ENCODE data around the gene B3GNT4.
"Not testable (repeated sequence)": the region's sequence is repeated elsewhere in the genome, so short reads cannot be mapped to it uniquely, and the experiment has no call there.

Gene B3GNT4

DNA sequence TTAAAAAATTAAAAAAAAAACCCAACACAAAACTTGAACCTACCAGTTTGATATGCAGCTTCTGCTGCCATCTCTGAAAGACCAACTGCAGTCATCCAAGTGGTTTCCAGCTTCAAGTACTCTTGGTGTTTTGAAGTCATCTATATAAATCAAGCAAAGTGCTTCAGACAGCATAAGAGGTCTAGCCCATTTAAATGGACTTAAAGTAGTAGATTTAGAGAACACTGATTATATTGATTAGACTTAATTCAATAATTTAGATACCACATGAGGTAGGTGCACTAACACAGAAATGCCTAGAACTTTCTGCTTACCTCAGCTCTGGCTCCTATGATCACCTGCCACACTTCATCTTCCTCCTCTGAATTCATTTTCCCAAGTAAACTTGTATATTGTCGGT is 12.9 kb downstream of the B3GNT4 start:
- no peak for DNase-seq (ENCODE audit: low read depth)

DNA sequence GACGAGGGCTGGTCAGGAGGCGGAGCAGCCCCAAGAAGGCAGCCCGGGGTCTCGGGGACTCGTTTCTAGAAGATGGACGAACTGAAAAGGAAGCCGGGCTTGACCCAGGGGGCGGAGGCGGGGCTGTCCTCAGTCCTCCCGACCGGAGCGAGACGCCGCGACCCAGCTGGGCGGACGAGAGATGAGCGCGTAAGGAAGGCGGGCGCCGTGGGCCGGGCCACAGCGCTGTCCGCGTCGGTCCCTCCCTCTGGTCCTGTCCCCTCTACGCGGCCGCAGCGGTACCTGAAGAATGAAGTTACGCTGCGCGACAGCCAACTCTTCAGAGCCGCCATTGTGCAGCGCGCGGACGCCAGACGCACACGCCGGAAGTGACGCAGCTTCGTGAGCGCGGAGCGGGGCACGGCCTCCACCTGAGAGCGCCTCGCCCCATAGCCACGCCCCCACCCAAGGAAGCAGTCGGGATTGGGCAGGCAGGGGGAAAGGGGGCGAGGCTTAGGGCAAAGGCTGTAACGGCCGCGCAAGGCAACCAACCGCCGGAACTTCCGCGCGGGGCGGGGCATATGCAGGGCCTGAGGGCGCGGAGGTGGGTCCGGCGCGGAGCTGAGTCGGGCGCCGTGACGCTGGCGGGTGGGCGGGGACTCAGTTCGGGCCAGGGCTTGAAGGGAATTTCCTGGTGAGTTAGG is 22.3 kb downstream of the B3GNT4 start, which contains the start of gene DIABLO:
DIABLO (minus strand) TSS at position 370 of the 683 bp plus-strand sequence; CDS start at position 332, 38 bp downstream.
- peak; percentile 100 for DNase-seq (ENCODE audit: low read depth)

DNA sequence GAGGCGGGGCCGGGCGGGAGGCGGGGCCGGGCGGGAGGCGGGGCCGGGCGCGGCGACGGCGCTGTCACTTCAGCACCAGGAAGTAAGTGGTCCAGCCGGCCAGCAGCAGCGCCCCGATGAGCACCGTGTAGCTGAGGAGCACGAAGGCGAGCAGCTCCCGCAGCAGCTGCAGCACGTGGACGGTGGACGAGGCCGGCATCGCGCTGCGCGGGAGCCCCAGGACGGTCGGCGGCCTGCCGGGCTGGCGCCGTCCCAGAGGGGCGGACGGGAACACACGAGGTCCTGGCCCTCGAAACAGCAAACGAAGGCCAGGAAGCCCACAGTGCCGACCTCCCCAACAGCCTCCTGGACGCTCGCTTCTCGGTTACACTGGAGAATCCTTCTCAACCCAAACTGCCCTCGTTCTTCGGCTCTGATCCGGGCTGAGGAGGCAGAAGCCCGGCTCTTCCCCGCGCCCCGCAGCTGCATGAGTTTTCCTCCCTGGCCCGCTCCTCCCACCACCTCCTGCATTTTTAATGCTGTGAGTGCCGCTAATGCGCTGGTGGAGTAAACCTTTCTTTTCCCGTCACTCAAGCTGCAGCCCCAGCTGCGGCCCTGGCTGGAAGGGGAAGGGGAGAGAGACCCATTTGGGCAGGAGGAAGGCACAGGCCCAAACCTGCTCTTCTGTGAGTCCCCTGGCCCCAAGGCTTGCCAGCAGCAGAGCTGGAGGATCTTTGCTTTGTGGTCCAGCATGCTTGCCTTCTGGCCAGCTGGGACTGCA is 23.0 kb downstream of the B3GNT4 start:
- DNase-seq (ENCODE audit: low read depth), result no peak

DNA sequence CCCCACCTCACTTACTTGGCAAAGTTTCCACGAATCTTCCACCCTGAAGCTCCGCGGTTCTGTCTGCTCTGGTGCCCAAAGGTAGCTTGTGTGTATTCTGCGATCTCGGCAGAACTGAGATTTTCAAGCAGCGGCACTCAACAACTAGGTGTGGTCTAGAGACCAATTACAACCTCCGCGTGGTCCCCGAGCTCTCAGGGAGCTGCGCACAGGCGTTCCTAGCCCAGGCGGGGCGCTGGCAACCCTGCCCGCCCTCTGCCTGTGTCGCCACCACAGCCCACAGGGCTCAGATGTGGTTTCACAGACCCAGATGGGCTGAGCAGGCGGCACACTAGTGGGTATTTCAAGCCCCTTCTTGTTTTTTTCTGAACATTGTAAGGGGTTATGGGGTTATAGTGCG is 23.8 kb downstream of the B3GNT4 start:
- peak; percentile 31 for DNase-seq (ENCODE audit: low read depth)

DNA sequence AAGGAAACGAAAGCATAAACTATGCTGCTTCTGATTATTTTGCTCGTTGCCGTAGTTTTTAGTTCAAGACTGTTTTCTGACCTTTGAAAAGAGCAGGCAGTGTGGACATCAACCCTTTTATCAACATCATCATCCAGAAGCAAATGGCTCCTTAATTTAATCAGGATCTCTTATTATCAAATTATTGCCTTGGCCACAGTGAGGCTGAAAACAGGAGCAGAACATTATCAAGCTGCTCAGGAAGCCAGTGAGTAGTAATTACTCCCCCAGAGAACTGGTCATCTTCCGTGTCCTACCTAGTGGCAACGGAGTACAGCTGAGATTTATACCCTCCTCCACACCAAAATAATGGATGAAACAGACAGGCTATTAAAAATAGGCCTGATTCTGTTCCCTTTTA is 24.6 kb downstream of the B3GNT4 start:
- no peak for DNase-seq (ENCODE audit: low read depth)

DNA sequence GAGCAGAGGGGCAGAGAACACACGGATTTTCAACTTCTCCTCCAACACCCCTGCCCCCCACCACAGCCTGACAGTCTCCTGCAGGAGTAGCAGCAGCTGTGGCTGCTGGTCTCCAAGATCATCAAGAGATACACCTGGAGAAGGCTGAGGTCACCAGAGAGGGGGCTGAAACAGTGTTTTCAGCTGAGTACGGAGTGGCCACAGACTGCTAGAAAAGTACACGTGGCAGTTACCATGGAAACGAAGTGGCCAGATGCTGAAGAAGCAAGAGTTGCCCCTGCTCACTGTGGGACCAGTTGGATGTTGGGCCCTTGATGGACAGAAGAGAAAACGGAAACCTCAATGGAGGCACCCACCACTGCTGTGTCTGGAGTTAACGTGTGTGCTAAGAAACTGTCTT is 27.3 kb downstream of the B3GNT4 start:
- DNase-seq (ENCODE audit: low read depth), result no peak

DNA sequence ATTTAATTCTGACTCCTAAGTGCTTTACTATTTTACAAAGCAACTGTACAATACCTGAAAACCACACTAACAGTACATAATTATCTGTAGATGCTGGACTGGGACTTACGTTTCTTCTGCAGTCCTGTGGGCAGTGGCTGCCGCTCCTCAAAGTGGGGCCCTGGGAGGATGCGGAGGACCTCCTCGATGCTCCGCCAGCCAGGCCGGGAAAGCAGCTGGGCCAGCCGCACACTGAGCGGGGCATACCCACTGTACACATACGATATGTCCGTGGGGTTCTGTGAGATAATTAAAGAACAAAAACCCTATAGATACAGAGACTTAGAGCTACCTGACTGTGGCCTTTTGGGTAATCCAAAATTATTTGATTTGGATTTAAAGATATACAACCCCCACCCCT is 29.2 kb downstream of the B3GNT4 start:
- no peak for DNase-seq (ENCODE audit: low read depth)

DNA sequence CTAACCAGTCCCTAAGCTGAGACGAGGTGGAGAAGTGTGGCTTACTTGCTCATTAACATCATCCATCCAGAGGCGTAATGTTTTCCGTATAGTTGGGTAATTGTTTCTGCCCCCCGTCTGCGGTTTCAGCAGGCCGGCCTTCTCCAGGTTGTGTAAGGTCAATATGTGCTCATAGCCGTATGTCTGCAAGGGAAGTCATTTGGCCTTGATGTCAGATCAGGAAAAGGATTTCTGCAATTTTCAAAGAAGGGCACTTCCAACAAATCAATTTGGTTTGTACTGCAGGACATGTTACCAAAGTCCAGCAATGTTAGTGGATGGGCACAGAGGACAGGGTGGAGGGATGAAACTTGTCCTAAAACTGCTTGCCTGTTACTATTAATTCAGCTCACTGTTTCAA is 32.2 kb downstream of the B3GNT4 start:
- no peak for DNase-seq (ENCODE audit: low read depth)

DNA sequence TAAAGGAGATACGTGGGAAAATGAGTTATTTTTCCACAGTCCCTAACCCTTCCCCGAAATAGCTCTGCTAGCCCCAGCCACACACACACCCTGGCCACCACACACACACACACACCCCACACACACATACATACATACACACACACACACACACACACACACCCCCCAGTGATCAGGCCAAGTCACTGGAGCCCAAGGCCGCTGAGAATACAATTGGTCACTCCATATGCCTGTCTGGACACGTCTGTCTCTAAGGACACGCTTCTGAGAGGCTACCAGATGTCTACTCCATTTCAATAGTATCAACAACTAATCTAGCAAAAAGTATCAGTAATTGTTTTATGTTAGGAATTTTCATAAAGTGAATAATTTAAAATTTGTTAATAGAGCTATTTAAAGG is 35.4 kb downstream of the B3GNT4 start:
- DNase-seq (ENCODE audit: low read depth), result no peak

DNA sequence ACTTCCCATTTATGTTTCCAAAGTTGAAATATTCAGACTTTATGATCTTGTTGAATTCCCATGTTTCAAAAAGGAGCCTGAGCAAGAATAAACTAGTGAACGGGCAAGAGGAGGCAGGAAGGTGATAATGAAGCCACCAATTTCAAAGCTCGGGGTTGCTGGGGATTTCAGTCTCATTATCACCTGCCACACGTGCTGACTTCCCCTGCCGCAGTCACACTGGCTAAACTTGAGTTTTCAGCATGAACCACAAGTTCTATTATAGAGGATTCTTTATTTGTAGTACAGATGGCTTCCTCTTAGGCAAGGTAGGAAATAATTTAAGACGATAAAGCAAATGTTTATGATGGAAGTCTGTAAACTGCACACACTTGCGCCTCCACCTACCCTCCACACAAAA is 40.5 kb downstream of the B3GNT4 start:
- no peak for DNase-seq (ENCODE audit: low read depth)

DNA sequence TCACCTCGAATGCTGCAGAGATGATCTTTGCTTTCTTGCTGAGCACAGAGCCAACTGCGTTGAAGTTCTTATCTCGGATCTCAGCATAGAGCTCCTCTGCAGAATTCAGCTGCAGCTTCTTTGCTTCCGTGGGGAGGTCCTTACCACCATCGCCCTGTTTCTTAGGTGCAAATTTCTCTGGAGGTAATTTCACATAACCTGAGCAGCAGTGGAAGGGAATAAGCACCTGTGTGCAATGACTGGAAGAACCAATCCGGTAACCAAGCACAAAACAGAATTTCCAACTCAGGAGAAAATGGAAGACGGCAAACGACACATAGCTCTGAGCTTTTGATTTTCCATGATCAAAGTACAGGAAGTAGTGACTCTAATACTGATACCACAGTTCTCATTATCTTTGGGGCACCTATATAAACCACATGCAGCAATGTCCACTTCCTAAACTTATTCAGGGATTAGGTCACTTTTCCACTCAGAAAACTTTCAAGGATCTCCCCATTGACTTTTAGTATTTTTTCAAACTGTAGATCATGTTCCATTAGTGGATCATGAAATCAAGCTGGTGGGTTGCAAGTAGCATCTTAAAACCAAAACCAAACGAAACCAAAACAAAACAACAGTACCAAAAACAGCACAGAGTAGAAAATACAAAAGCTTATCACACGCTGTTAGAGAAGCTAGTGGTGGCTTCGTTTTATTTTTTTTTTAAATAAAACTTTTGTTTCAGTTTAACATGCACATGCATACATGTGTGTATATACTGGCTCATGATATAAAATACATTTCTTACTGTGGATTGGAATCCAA is 41.3 kb downstream of the B3GNT4 start:
- DNase-seq (ENCODE audit: low read depth), result no peak

DNA sequence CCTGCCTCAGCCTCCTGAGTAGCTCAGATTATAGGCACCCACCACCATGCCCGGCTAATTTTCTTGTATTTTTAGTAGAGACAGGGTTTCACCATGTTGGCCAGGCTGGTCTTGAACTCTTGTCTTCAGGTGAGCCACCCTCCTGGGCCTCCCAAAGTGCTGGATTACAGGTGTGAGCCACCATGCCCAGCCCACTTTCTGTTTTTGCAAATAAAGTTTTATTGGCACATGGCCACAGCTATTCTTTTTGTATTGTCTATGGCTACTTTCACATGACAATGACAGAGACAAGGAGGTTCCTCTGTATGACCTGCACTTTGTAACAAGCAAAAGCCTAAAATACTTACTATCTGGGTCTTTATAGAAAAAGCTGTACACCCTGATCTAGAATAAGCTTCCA is 42.0 kb downstream of the B3GNT4 start:
- no peak for DNase-seq (ENCODE audit: low read depth)

DNA sequence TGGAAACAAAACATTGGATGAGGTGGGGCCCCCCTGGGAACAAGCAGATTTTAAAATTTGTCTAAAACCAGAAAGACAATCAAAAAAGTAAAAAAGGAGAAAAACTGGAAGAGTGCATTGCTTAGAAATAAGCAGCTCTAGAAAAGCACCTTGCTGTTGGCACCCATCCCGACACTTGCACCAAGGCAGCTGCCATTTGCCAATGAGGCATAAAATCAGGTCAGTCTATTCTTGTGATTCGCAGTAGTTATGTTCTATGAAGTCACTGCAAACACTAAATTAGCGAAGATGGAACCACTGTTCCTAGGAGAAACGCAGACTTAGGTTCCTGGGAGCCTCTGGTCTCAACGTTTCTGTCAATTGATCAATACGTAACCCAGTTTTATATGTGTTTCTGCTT is 46.5 kb downstream of the B3GNT4 start:
- DNase-seq (ENCODE audit: low read depth), result no peak

DNA sequence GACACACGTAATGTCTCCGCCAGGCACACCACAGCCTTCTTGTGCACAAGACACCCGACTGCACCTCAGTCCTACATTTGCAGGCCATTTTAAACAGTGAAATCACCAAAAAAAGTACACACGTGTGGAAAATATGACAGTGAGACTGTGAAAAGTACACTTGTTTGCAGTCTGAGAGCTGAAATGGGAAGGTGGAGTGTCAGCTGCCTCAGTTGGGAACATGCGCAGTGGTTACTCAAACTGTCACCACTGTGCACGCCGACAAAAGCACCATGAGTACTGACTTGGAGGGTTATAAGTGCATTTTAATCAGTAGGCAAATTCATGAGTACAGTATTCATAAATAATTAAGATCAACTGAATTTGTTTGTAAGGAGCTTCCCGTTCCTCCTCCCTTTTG is 47.0 kb downstream of the B3GNT4 start:
- no peak for DNase-seq (ENCODE audit: low read depth)

DNA sequence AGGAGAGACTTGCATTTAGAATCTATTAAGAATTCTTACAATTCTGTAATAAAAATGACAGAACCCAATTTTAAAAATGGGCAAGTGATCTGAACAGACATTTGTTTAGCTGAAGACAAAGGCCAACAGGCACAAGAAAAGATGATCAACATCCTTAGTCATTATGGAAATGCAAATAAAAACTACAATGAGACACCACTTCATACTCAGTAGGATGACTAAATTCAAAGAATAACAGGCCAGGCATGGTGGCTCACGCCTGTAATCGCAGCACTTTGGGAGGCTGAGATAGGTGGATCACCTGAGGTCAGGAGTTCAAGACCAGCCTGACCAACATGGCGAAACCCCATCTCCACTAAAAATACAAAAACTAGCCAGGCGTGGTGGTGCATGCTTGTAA is 55.0 kb downstream of the B3GNT4 start:
- DNase-seq (ENCODE audit: low read depth), result not testable (repeated sequence)
